Natural killer cell (primary cell): ENCODE data around the gene ZDHHC11. TPM values are rescaled to one million over a fixed set of nuclear protein-coding genes. Genes with fewer than 3 reads are reported as not detected.

Experiments used
- ATAC-seq, 3 donors: fragments of 150-1000 bp in 2 of 3; fragments of 200-7000 bp in 1 of 3; cut with Tn5 transposase; 1 replicate in 1 of 3; 2 replicates in 2 of 3; pipeline ENCODE4 v1.10.0; 2021; ENCODE audit warnings: mild to moderate bottlenecking in 2 of 3, moderate library complexity in 2 of 3
- DNase-seq, 2 donors: peaks; one replicate each; pipeline versions ENCODE4 v3.0.0 to v3.0.0-alpha.2; 2013 to 2021; ENCODE audit warnings: mixed read lengths in 1 of 2
- H3K27ac ChIP-seq: one replicate; pipeline ENCODE4 v1.5.1; 2013; ENCODE audit warnings: mild to moderate bottlenecking, low read length
- H3K27me3 ChIP-seq: one replicate; pipeline ENCODE4 v1.6.1; 2013; ENCODE audit warnings: low read length; ENCODE audit not compliant: control insufficient read depth, insufficient read depth
- H3K36me3 ChIP-seq: one replicate; pipeline ENCODE4 v1.6.1; 2013; ENCODE audit warnings: low read length; ENCODE audit not compliant: control insufficient read depth, insufficient read depth
- H3K4me1 ChIP-seq: one replicate; pipeline ENCODE4 v1.6.1; 2013; ENCODE audit warnings: low read length; ENCODE audit not compliant: control insufficient read depth, insufficient read depth
- H3K4me3 ChIP-seq: one replicate; pipeline ENCODE4 v1.5.1; 2013; ENCODE audit warnings: low read length
- H3K9me3 ChIP-seq: one replicate; pipeline ENCODE4 v1.6.1; 2013; ENCODE audit warnings: low read length; ENCODE audit not compliant: control insufficient read depth, insufficient read depth
- H3K27ac Mint-ChIP-seq, 2 donors: one replicate each; pipeline ENCODE4 v1.8.0; 2022; ENCODE audit warnings: mild to moderate bottlenecking in 2 of 2, mixed read lengths in 2 of 2, moderate library complexity in 1 of 2
- H3K27me3 Mint-ChIP-seq, 2 donors: one replicate each; pipeline ENCODE4 v1.8.0; 2022; ENCODE audit warnings: low read depth in 2 of 2, mixed read lengths in 2 of 2
- H3K36me3 Mint-ChIP-seq: one replicate; pipeline ENCODE4 v1.8.0; 2022; ENCODE audit warnings: mixed read lengths
- H3K4me1 Mint-ChIP-seq, 2 donors: one replicate each; pipeline ENCODE4 v1.8.0; 2022; ENCODE audit warnings: mixed read lengths in 2 of 2
- H3K4me3 Mint-ChIP-seq: one replicate; pipeline ENCODE4 v1.8.0; 2022; ENCODE audit warnings: mild to moderate bottlenecking, moderate library complexity, mixed read lengths
- H3K9me3 Mint-ChIP-seq, 2 donors: one replicate each; pipeline ENCODE4 v1.8.0; 2022; ENCODE audit warnings: mixed read lengths in 2 of 2
- WGBS: methylation state at CpG from one replicate; pipeline ENCODE4 v1.1.7; 2013; ENCODE audit warnings: missing lambda C conversion rate; ENCODE audit not compliant: insufficient coverage; 5-methylcytosine and 5-hydroxymethylcytosine counted together
- intact Hi-C: fragments of 100-400 bp; cut with micrococcal nuclease; formaldehyde crosslinking; loops from one replicate; pipeline ENCODE4 v1.14.2; 2022
- total RNA-seq, 4 donors: library from RNA; stranded (reverse); fragments of 120-200 nt in 1 of 4; gene quantifications; one replicate each; pipeline versions ENCODE4 v1.2.3 to v1.2.4, GENCODE V29; 2013 to 2022
- TF ChIP-seq, protein P1 (sequence below): fragments of 200-600 bp; IDR thresholded peaks from one replicate; pipeline ENCODE4 v1.8.0; 2022; ENCODE audit warnings: antibody characterized with exemption

The ZDHHC11 gene
- total RNA-seq, 3 donors from 2014 or later (not counting 1 experiment from before 2014, with no cell fraction given): 2.2 to 7.0 (median 5.0) TPM

DNA sequence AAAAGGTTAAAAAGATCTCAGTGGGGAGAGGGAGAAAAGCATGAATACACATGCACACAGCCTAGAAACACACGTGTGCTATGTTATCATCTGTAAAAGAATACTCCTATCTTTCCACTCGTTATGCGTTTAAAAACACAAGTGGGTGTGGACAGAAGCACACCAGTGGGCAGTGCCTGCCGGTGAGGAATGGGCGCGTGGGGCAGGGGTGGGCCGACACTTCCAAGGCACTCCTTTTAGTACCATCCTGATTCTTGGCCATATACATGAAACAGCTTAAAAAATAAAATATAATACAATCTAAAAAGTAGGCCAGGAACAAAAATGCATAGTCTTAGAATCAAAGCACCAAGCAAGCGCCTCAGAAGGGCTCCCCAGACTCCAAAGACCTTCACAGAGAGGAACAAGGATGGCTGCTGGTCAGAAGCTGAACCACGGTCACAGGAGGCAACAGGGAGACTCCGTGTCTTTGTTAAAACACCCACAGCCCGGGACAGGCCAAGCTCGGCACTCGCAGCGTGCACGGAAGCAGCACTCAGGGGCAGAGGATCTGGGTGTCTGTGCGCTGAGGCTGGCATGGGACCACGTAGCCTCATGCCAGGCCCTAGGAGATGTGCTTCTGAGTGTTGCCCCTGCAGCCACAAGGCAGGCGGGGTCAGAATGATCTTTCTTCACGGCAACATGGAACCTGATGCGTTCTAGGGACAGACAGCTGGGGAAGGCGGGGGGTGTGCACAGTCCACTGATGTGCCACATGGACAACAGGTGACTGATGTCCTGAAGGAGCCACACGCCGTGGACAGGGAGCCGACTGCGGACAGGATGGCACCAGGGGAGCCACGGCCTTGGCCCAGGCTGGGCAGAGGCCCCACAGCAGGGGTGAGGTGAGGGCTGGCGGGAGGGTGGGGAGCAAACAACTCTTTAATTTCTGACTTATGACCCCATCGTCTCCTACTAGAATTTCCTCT, 25.9 kb upstream of the ZDHHC11 start:
- H3K9me3 ChIP-seq: no peaks in the 10 kb centered on the region
- Mint-ChIP-seq H3K9me3 (no peaks in the 10 kb centered on the region), H3K27me3 (no peaks in the 10 kb centered on the region), H3K27ac (no peak overlapping the region), H3K36me3 (peaks cover 16% of the 10 kb centered on the region), H3K4me3 (no peak overlapping the region), H3K4me1 (peaks cover 16% of the 10 kb centered on the region in 2 donors)
- H3K4me1 ChIP-seq: peaks cover 3% of the 10 kb centered on the region
- DNase-seq: no peak
- intact Hi-C loops: no loop called here
- TF ChIP-seq, protein P1, sequence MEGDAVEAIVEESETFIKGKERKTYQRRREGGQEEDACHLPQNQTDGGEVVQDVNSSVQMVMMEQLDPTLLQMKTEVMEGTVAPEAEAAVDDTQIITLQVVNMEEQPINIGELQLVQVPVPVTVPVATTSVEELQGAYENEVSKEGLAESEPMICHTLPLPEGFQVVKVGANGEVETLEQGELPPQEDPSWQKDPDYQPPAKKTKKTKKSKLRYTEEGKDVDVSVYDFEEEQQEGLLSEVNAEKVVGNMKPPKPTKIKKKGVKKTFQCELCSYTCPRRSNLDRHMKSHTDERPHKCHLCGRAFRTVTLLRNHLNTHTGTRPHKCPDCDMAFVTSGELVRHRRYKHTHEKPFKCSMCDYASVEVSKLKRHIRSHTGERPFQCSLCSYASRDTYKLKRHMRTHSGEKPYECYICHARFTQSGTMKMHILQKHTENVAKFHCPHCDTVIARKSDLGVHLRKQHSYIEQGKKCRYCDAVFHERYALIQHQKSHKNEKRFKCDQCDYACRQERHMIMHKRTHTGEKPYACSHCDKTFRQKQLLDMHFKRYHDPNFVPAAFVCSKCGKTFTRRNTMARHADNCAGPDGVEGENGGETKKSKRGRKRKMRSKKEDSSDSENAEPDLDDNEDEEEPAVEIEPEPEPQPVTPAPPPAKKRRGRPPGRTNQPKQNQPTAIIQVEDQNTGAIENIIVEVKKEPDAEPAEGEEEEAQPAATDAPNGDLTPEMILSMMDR: no peak
- H3K27me3 ChIP-seq: no peaks in the 10 kb centered on the region
- no peak for ATAC-seq
- no peak overlapping the region for H3K4me3 ChIP-seq
- H3K27ac ChIP-seq: no peak overlapping the region
- 98% methylated on average over 28 of the region's 28 CpGs for WGBS
- H3K36me3 ChIP-seq: peaks cover 55% of the 10 kb centered on the region

DNA sequence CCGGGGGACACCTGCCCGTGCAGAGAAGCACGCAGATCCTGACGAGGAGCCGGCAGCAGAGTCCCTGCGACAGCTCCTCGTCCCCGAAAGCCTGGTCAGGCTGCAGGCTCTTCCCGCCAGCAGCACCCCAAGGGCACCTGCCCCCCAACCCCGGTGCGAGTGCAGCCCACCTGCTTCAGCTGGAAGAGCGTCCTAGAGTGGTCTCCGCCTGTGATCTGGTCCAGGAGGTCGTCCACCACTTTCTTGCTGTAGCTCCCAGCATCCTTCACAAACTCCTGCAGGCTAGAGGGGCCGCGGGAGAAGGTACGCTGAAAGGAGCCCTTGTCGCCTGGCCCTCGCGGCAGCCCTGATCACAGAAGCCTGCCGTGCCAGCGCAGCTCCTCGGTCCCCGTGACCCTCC, 25.1 kb upstream of the ZDHHC11 start:
- peaks cover 16% of the 10 kb centered on the region for H3K36me3 Mint-ChIP-seq

DNA sequence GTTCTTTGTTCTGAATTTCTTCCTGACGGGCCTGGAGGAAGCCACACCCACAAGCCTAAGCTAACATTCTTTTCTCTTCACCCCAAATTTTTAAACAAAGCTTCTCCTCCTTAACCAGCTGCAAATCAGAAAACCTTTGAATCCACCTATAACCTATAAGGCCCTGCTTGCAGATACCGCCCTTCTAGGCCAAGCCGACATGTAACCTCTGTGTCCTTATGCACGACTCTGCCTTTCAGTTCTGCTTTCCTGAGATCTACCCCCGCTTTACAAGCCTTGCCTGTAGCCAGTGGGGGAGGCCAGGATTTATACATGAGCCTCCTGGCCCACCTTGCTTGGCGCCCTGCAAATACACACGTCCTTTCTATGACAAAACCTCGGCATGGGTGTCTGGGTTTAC, 22.5 kb upstream of the ZDHHC11 start:
- TF ChIP-seq, protein P1: no peak
- no peaks in the 10 kb centered on the region for H3K9me3 ChIP-seq
- H3K36me3 Mint-ChIP-seq: peaks cover 16% of the 10 kb centered on the region

More for the DNA sequence above, 25.1 kb upstream of the ZDHHC11 start:
- Mint-ChIP-seq H3K4me1 (peaks cover 8 to 9% of the 10 kb centered on the region in 2 donors), H3K27ac (no peak overlapping the region), H3K9me3 (no peaks in the 10 kb centered on the region), H3K4me3 (no peak overlapping the region), H3K27me3 (no peaks in the 10 kb centered on the region)
- H3K27ac ChIP-seq: no peak overlapping the region
- H3K36me3 ChIP-seq: peaks cover 55% of the 10 kb centered on the region
- H3K9me3 ChIP-seq: no peaks in the 10 kb centered on the region
- H3K4me1 ChIP-seq: no peaks in the 10 kb centered on the region
- WGBS: 99% methylated on average over 24 of the region's 24 CpGs
- TF ChIP-seq, protein P1: no peak
- ATAC-seq: no peak
- no peak for DNase-seq
- intact Hi-C loops: no loop called here
- H3K27me3 ChIP-seq: no peaks in the 10 kb centered on the region
- no peak overlapping the region for H3K4me3 ChIP-seq

More for the DNA sequence above, 22.5 kb upstream of the ZDHHC11 start:
- Mint-ChIP-seq H3K4me3 (no peak overlapping the region), H3K27ac (no peak overlapping the region), H3K4me1 (peaks cover 5 to 7% of the 10 kb centered on the region in 2 donors), H3K9me3 (no peaks in the 10 kb centered on the region), H3K27me3 (no peaks in the 10 kb centered on the region)
- no peak for DNase-seq
- H3K27me3 ChIP-seq: no peaks in the 10 kb centered on the region
- no peaks in the 10 kb centered on the region for H3K4me1 ChIP-seq
- ATAC-seq: no peak
- intact Hi-C loops: no loop called here
- no peak overlapping the region for H3K27ac ChIP-seq
- H3K4me3 ChIP-seq: no peak overlapping the region
- H3K36me3 ChIP-seq: peaks cover 78% of the 10 kb centered on the region
- 79% methylated on average over 8 of the region's 8 CpGs for WGBS
